ENCODE data around the gene COL4A2.
"Not testable (repeated sequence)": the region's sequence is repeated elsewhere in the genome, so short reads cannot be mapped to it uniquely, and the experiment has no call there.

Gene COL4A2

GRCh38 chr13:110438211-110438610, 131.1 kb downstream of the COL4A2 start:
- DNase-seq = no peak
- in situ Hi-C loops (cut with MboI; ENCODE audit: low pct_unique_long_range_greater_than_20kb, low sequenced_read_pairs) = no loop called here

- in situ Hi-C loops (cut with MboI; ENCODE audit: low pct_unique_long_range_greater_than_20kb, low sequenced_read_pairs) = no loop called here
- DNase-seq = no peak
Measured at GRCh38 chr13:110438776-110439175, 131.7 kb downstream of the COL4A2 start.

GRCh38 chr13:110440946-110441731, 134.1 kb downstream of the COL4A2 start:
- no peak for DNase-seq
- in situ Hi-C loops (cut with MboI; ENCODE audit: low pct_unique_long_range_greater_than_20kb, low sequenced_read_pairs) = no loop called here

- no peak for DNase-seq
- in situ Hi-C loops (cut with MboI; ENCODE audit: low pct_unique_long_range_greater_than_20kb, low sequenced_read_pairs) = no loop called here
Measured at GRCh38 chr13:110442930-110443621, 136.0 kb downstream of the COL4A2 start.

- in situ Hi-C loops (cut with MboI; ENCODE audit: low pct_unique_long_range_greater_than_20kb, low sequenced_read_pairs) = no loop called here
Measured at GRCh38 chr13:110443622-110444225, 136.6 kb downstream of the COL4A2 start.

GRCh38 chr13:110444226-110444653, 137.2 kb downstream of the COL4A2 start:
- DNase-seq = peak; percentile 35

More at GRCh38 chr13:110443622-110444225, 136.6 kb downstream of the COL4A2 start:
- no peak for DNase-seq

GRCh38 chr13:110445183-110445582, 138.1 kb downstream of the COL4A2 start:
- in situ Hi-C loops (cut with MboI; ENCODE audit: low pct_unique_long_range_greater_than_20kb, low sequenced_read_pairs) = no loop called here
- DNase-seq = peak; percentile 53

More at GRCh38 chr13:110444226-110444653, 137.2 kb downstream of the COL4A2 start:
- in situ Hi-C loops (cut with MboI; ENCODE audit: low pct_unique_long_range_greater_than_20kb, low sequenced_read_pairs) = no loop called here

- DNase-seq = no peak
- in situ Hi-C loops (cut with MboI; ENCODE audit: low pct_unique_long_range_greater_than_20kb, low sequenced_read_pairs) = no loop called here
Measured at GRCh38 chr13:110445722-110446574, 138.9 kb downstream of the COL4A2 start.

- in situ Hi-C loops (cut with MboI; ENCODE audit: low pct_unique_long_range_greater_than_20kb, low sequenced_read_pairs) = no loop called here
- DNase-seq = no peak
Measured at GRCh38 chr13:110446575-110446890, 139.4 kb downstream of the COL4A2 start.

GRCh38 chr13:110447058-110447511, 140.0 kb downstream of the COL4A2 start:
- in situ Hi-C loops (cut with MboI; ENCODE audit: low pct_unique_long_range_greater_than_20kb, low sequenced_read_pairs) = no loop called here
- no peak for DNase-seq

GRCh38 chr13:110447801-110448200, 140.7 kb downstream of the COL4A2 start:
- in situ Hi-C loops (cut with MboI; ENCODE audit: low pct_unique_long_range_greater_than_20kb, low sequenced_read_pairs) = no loop called here
- no peak for DNase-seq

GRCh38 chr13:110448230-110448629, 141.1 kb downstream of the COL4A2 start:
- in situ Hi-C loops (cut with MboI; ENCODE audit: low pct_unique_long_range_greater_than_20kb, low sequenced_read_pairs) = no loop called here

GRCh38 chr13:110448677-110449076, 141.6 kb downstream of the COL4A2 start:
- DNase-seq = no peak
- in situ Hi-C loops (cut with MboI; ENCODE audit: low pct_unique_long_range_greater_than_20kb, low sequenced_read_pairs) = no loop called here

More at GRCh38 chr13:110448230-110448629, 141.1 kb downstream of the COL4A2 start:
- DNase-seq = no peak

- in situ Hi-C loops (cut with MboI; ENCODE audit: low pct_unique_long_range_greater_than_20kb, low sequenced_read_pairs) = no loop called here
- DNase-seq = no peak
Measured at GRCh38 chr13:110449219-110450015, 142.3 kb downstream of the COL4A2 start.

GRCh38 chr13:110450016-110450900, 143.2 kb downstream of the COL4A2 start:
- in situ Hi-C loops (cut with MboI; ENCODE audit: low pct_unique_long_range_greater_than_20kb, low sequenced_read_pairs) = no loop called here
- DNase-seq = no peak

GRCh38 chr13:110450941-110451730, 144.1 kb downstream of the COL4A2 start:
- in situ Hi-C loops (cut with MboI; ENCODE audit: low pct_unique_long_range_greater_than_20kb, low sequenced_read_pairs) = no loop called here
- DNase-seq = no peak

GRCh38 chr13:110453091-110453490, 146.0 kb downstream of the COL4A2 start:
- DNase-seq; in situ Hi-C loops (cut with MboI; ENCODE audit: low pct_unique_long_range_greater_than_20kb, low sequenced_read_pairs): not testable (repeated sequence)

Measured in KBM-7 (cell line).